GM18858 (cell line): ENCODE measurements around the gene DNAH8.
A peak's percentile ranks its signal among the peaks of the same experiment; 100 is the strongest.

Experiments used
- ATAC-seq: cut with Tn5 transposase; IDR thresholded peaks from one replicate; pipeline ENCODE4 v1.9.1; 2021; ENCODE audit not compliant: unreplicated experiment

Gene DNAH8

GRCh38 chr6:39007575-39007974 is 292.5 kb downstream of the DNAH8 start:
- ATAC-seq = no peak

- ATAC-seq = no peak
Observed at GRCh38 chr6:39008737-39009136, 293.6 kb downstream of the DNAH8 start.

GRCh38 chr6:39009476-39009875 is 294.4 kb downstream of the DNAH8 start:
- ATAC-seq = no peak

- no peak for ATAC-seq
Observed at GRCh38 chr6:39016839-39017546, 301.9 kb downstream of the DNAH8 start.

- ATAC-seq = no peak
Observed at GRCh38 chr6:39017547-39017880, 302.4 kb downstream of the DNAH8 start.

GRCh38 chr6:39018103-39018502 is 303.0 kb downstream of the DNAH8 start:
- no peak for ATAC-seq

- ATAC-seq = no peak
Observed at GRCh38 chr6:39020136-39020535, 305.0 kb downstream of the DNAH8 start.

GRCh38 chr6:39021041-39021440 is 305.9 kb downstream of the DNAH8 start:
- ATAC-seq = no peak

GRCh38 chr6:39021779-39022178 is 306.7 kb downstream of the DNAH8 start:
- no peak for ATAC-seq

GRCh38 chr6:39026175-39026574 is 311.1 kb downstream of the DNAH8 start:
- ATAC-seq = no peak

GRCh38 chr6:39029156-39030011 is 314.3 kb downstream of the DNAH8 start:
- ATAC-seq = peak; percentile 46

- ATAC-seq = no peak
Observed at GRCh38 chr6:39035681-39036080, 320.6 kb downstream of the DNAH8 start.

GRCh38 chr6:39037082-39037508 is 322.0 kb downstream of the DNAH8 start:
- no peak for ATAC-seq

- no peak for ATAC-seq
Observed at GRCh38 chr6:39037707-39038106, 322.6 kb downstream of the DNAH8 start.

GRCh38 chr6:39040080-39040673 is 325.1 kb downstream of the DNAH8 start:
- no peak for ATAC-seq

- ATAC-seq = no peak
Observed at GRCh38 chr6:39041072-39041471, 326.0 kb downstream of the DNAH8 start.

- ATAC-seq = no peak
Observed at GRCh38 chr6:39043776-39044175, 328.7 kb downstream of the DNAH8 start.

GRCh38 chr6:39044181-39044580 is 329.1 kb downstream of the DNAH8 start:
- no peak for ATAC-seq

- no peak for ATAC-seq
Observed at GRCh38 chr6:39047434-39048327, 332.6 kb downstream of the DNAH8 start.

- ATAC-seq = no peak
Observed at GRCh38 chr6:39048481-39049399, 333.6 kb downstream of the DNAH8 start, which contains the start of gene GLP1R. GLP1R (plus strand) TSS chr6:39048781; CDS start chr6:39048841, 60 bp downstream.
